ENCODE measurements around the gene CFAP251. TPM values are rescaled to one million over a fixed set of nuclear protein-coding genes. Genes with fewer than 3 reads are reported as not detected.
"Not testable (repeated sequence)": the region's sequence is repeated elsewhere in the genome, so short reads cannot be mapped to it uniquely, and the experiment has no call there.

Gene CFAP251
- total RNA-seq, 1 donor from 2014 or later = 1.3 TPM

- ATAC-seq (peak; percentile 53), DNase-seq (ENCODE audit: missing footprints) (no peak)
- intact Hi-C loops (cut with DNase I) = no loop called here
Measured at GRCh38 chr12:121894633-121895032, 23.8 kb upstream of the CFAP251 start.

GRCh38 chr12:121898287-121898686 is 20.1 kb upstream of the CFAP251 start:
- intact Hi-C loops (cut with DNase I) = no loop called here
- ATAC-seq (no peak), DNase-seq (ENCODE audit: missing footprints) (no peak)

- DNase-seq (ENCODE audit: missing footprints) (no peak), ATAC-seq (no peak)
- intact Hi-C loops (cut with DNase I) = no loop called here
Measured at GRCh38 chr12:121899590-121899989, 18.8 kb upstream of the CFAP251 start.

GRCh38 chr12:121903202-121903601 is 15.2 kb upstream of the CFAP251 start:
- intact Hi-C loops (cut with DNase I) = no loop called here
- ATAC-seq (no peak), DNase-seq (ENCODE audit: missing footprints) (no peak)

GRCh38 chr12:121905746-121906145 is 12.6 kb upstream of the CFAP251 start:
- ATAC-seq (no peak), DNase-seq (ENCODE audit: missing footprints) (no peak)
- intact Hi-C loops (cut with DNase I) = no loop called here

GRCh38 chr12:121908702-121909101 is 9.7 kb upstream of the CFAP251 start:
- DNase-seq (ENCODE audit: missing footprints) = no peak
- intact Hi-C loops (cut with DNase I) = no loop called here
- no peak for ATAC-seq

- DNase-seq (ENCODE audit: missing footprints) (no peak), ATAC-seq (no peak)
- intact Hi-C loops (cut with DNase I) = no loop called here
Measured at GRCh38 chr12:121911824-121912585, 6.4 kb upstream of the CFAP251 start.

- ATAC-seq (no peak), DNase-seq (ENCODE audit: missing footprints) (no peak)
- intact Hi-C loops (cut with DNase I) = loop anchor here (5.0 kb wide), 3 partner anchors 106 to 206 kb away; partner anchors contain the start of gene BCL7A
Measured at GRCh38 chr12:121915841-121916321, 2.5 kb upstream of the CFAP251 start.

GRCh38 chr12:121916719-121917118 is 1.7 kb upstream of the CFAP251 start:
- no peak for ATAC-seq
- DNase-seq (ENCODE audit: missing footprints) = no peak
- intact Hi-C loops (cut with DNase I) = loop anchor here (5.0 kb wide), 3 partner anchors 106 to 206 kb away; partner anchors contain the start of gene BCL7A

- ATAC-seq (no peak), DNase-seq (ENCODE audit: missing footprints) (no peak)
- intact Hi-C loops (cut with DNase I) = loop anchor here (5.0 kb wide), 3 partner anchors 104 to 204 kb away; partner anchors contain the start of gene BCL7A
Measured at GRCh38 chr12:121918679-121919038, 267 bp downstream of the CFAP251 start.

- DNase-seq (ENCODE audit: missing footprints) (no peak), ATAC-seq (no peak)
- intact Hi-C loops (cut with DNase I) = no loop called here
Measured at GRCh38 chr12:121921066-121921465, 2.7 kb downstream of the CFAP251 start.

- no peak for DNase-seq (ENCODE audit: missing footprints)
- ATAC-seq = no peak
- intact Hi-C loops (cut with DNase I) = no loop called here
Measured at GRCh38 chr12:121925358-121925695, 6.9 kb downstream of the CFAP251 start.

- intact Hi-C loops (cut with DNase I) = no loop called here
- ATAC-seq (no peak), DNase-seq (ENCODE audit: missing footprints) (no peak)
Measured at GRCh38 chr12:121926874-121927706, 8.7 kb downstream of the CFAP251 start.

- intact Hi-C loops (cut with DNase I) = no loop called here
- DNase-seq (ENCODE audit: missing footprints) (no peak), ATAC-seq (no peak)
Measured at GRCh38 chr12:121927813-121928212, 9.4 kb downstream of the CFAP251 start.

- ATAC-seq; DNase-seq (ENCODE audit: missing footprints); intact Hi-C loops (cut with DNase I): not testable (repeated sequence)
Measured at GRCh38 chr12:121929545-121929944, 11.2 kb downstream of the CFAP251 start.

- ATAC-seq (no peak), DNase-seq (ENCODE audit: missing footprints) (no peak)
- intact Hi-C loops (cut with DNase I) = no loop called here
Measured at GRCh38 chr12:121930862-121931261, 12.5 kb downstream of the CFAP251 start.

GRCh38 chr12:121932176-121932536 is 13.8 kb downstream of the CFAP251 start:
- DNase-seq (ENCODE audit: missing footprints) (no peak), ATAC-seq (no peak)
- intact Hi-C loops (cut with DNase I) = no loop called here

GRCh38 chr12:121932914-121933521 is 14.6 kb downstream of the CFAP251 start:
- intact Hi-C loops (cut with DNase I) = no loop called here
- DNase-seq (ENCODE audit: missing footprints) = no peak
- ATAC-seq = no peak

GRCh38 chr12:121933522-121934308 is 15.3 kb downstream of the CFAP251 start:
- DNase-seq (ENCODE audit: missing footprints) (no peak), ATAC-seq (no peak)
- intact Hi-C loops (cut with DNase I) = no loop called here

Measured in Right ventricle myocardium inferior (tissue), 1 donor.